Measurements from ENCODE around the gene KCNK10. TPM values are rescaled to one million over a fixed set of nuclear protein-coding genes. Genes with fewer than 3 reads are reported as not detected.

Gene KCNK10
- total and polyA plus RNA-seq, 2 of the 8 experiments (the other 6 are each of a cell fraction or from before 2014, with no cell fraction given) = 0.45 to 0.63 TPM

- TF ChIP-seq KDM1A (IDR thresholded peaks at IDR 0.05; ENCODE audit: borderline replicate concordance, low read length) (no peak), E2F6 (IDR thresholded peaks at IDR 0.05) (no peak), HDAC2 (IDR thresholded peaks at IDR 0.05; ENCODE audit: borderline replicate concordance in 1 of 2, low read depth in 2 of 2, low read length in 2 of 2) (no peak), RNF2 (IDR thresholded peaks at IDR 0.05; ENCODE audit: borderline replicate concordance, low read depth, low read length, missing control alignments, poor library complexity, severe bottlenecking) (no peak), SIRT6 (IDR thresholded peaks at IDR 0.05; ENCODE audit: low read length) (no peak)
- TF ChIP-seq, protein P1, sequence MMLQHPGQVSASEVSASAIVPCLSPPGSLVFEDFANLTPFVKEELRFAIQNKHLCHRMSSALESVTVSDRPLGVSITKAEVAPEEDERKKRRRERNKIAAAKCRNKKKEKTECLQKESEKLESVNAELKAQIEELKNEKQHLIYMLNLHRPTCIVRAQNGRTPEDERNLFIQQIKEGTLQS (IDR thresholded peaks at IDR 0.05; ENCODE audit: insufficient read depth, low read depth, low read length) = no peak
- Histone ChIP-seq H3K18ac (ENCODE audit: extremely low read depth, low read length) (no peak overlapping the region), H3K14ac (ENCODE audit: insufficient read length) (no peak overlapping the region), H3K4me3 (ENCODE audit: extremely low read depth in 1 of 4, insufficient read depth in 2 of 4, low read depth in 3 of 4, low read length in 4 of 4) (no peak overlapping the region), H2AFZ (ENCODE audit: low read length) (no peak overlapping the region), H3K27ac (ENCODE audit: low read depth, low read length) (no peak overlapping the region), H2BK12ac (ENCODE audit: low read depth, low read length) (no peak overlapping the region), H4K5ac (ENCODE audit: insufficient read length, low read depth, low read length) (no peak overlapping the region), H3K27me3 (replicated peaks in 1 of 4; ENCODE audit: control insufficient read depth in 3 of 4, extremely low read depth in 1 of 4, insufficient read depth in 3 of 4, low read length in 3 of 4) (no peaks in the 10 kb centered on the region; a peak in 1 of 7 replicates), H4K91ac (replicated peaks; ENCODE audit: insufficient read length, low read length) (no peak overlapping the region), H3K9ac (replicated peaks in 1 of 4; ENCODE audit: extremely low read depth in 1 of 4, low read depth in 3 of 4, low read length in 3 of 4) (no peak overlapping the region), H3K4ac (replicated peaks; ENCODE audit: insufficient read length, low read depth, low read length) (no peak overlapping the region), H2BK20ac (ENCODE audit: low read length) (no peak overlapping the region), H3K36me3 (ENCODE audit: control insufficient read depth in 2 of 4, insufficient read depth in 4 of 4, low read length in 3 of 4) (no peaks in the 10 kb centered on the region), H4K20me1 (replicated peaks in 1 of 2; ENCODE audit: control insufficient read depth in 1 of 2, insufficient read depth in 2 of 2, low read length in 2 of 2) (no peaks in the 10 kb centered on the region), H3K23me2 (ENCODE audit: low read depth, low read length) (0 out of 2 replicates have a peak, but pooled peaks cover 2% of the 10 kb centered on the region), H3K79me1 (ENCODE audit: low read depth, low read length) (no peaks in the 10 kb centered on the region), H4K8ac (ENCODE audit: extremely low read depth, insufficient read depth, low read length) (no peak overlapping the region), H2BK5ac (ENCODE audit: low read depth, low read length) (no peak overlapping the region), H2AK5ac (ENCODE audit: low read depth, low read length) (no peak overlapping the region), H2BK120ac (replicated peaks; ENCODE audit: low read depth, low read length) (no peak overlapping the region), H3K56ac (replicated peaks; ENCODE audit: insufficient read length, low read depth, low read length) (no peak overlapping the region), H2BK15ac (ENCODE audit: low read length) (no peak overlapping the region), H3K4me2 (ENCODE audit: insufficient read depth in 1 of 2, low read depth in 2 of 2, low read length in 2 of 2) (no peak overlapping the region), H3K9me3 (ENCODE audit: insufficient read depth in 2 of 2, low read depth in 1 of 2, low read length in 1 of 2) (no peaks in the 10 kb centered on the region), H3K23ac (ENCODE audit: insufficient read length) (no peak overlapping the region), H3K4me1 (replicated peaks in 1 of 4; ENCODE audit: control insufficient read depth in 3 of 4, insufficient read depth in 4 of 4, low read length in 3 of 4) (no peaks in the 10 kb centered on the region), H3K79me2 (ENCODE audit: control insufficient read depth in 1 of 2, insufficient read depth in 2 of 2, low read length in 2 of 2) (no peaks in the 10 kb centered on the region)
- FAIRE-seq (no peak), DNase-seq (ENCODE audit: low read depth in 1 of 2, low spot score in 2 of 2) (no peak)
- POLR2A ChIA-PET (ENCODE audit: partially characterized antibody) = no interaction called here
- WGBS, 2 experiments (ENCODE audit: extremely low coverage in 1 of 2, insufficient coverage in 1 of 2, insufficient read length in 1 of 2, insufficient replicate concordance in 2 of 2, low coverage in 1 of 2, low lambda C conversion rate in 2 of 2, missing lambda C conversion rate in 1 of 2) = 89% methylated on average over 6 of the region's 6 CpGs; no CpG with 5 or more reads in 1 of the 2 experiments
- CTCF ChIA-PET (ENCODE audit: partially characterized antibody) = no interaction called here
Observed at GRCh38 chr14:88264116-88264515, 59.0 kb downstream of the KCNK10 start.

Measured in H1 (cell line).